HG03066 (cell line): ENCODE data around the gene ZNF777.

Experiments
- ATAC-seq: cut with Tn5 transposase; IDR thresholded peaks from one replicate; pipeline ENCODE4 v1.9.1; 2021; ENCODE audit warnings: low read depth; ENCODE audit not compliant: unreplicated experiment

The ZNF777 gene

DNA sequence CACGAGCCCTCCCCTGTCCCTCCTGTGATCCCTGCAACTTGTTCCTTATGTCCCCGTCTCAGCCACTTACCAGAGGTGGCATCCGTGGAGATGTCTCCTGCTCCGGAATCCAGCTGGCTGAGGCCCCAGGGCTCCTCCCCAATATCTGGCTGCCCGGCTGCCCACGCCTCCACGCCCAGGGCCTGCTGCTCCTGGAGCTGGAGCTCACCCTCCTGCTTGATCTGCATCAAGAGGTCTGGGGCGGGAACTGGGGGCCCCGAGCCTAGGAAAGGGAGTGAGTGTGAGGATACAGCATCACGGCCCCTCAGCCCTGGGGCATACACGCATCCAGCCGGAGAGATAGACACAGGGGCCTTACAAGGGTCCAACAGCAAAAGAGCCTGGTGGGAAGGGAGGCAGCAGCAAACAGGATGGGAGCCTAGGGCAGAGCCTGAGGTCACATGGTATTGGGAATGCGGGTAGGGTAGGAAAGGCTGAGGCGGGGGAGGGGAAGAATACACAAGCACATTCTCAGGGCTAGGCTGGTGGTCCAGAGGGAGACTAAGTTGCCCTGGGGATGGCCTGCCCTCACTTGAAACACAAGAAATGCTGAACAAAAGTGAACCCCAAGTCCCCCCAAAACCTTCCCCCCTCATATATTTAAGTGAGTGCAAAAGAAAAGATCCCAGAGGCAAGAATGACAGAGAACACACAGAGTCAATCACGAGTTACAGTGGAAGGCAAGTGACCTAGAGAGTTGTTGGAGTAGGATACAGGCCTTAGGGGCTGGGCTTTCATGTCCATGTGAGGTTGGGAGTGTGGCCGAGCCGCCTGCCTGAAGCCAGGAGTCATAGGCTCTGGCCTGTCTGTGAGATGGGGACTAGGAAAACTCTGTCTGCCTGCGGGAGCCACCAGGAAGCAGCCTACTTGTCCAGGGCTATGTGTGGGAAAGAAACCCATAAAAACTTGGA, 16.9 kb upstream of the ZNF777 start:
- ATAC-seq = no peak

DNA sequence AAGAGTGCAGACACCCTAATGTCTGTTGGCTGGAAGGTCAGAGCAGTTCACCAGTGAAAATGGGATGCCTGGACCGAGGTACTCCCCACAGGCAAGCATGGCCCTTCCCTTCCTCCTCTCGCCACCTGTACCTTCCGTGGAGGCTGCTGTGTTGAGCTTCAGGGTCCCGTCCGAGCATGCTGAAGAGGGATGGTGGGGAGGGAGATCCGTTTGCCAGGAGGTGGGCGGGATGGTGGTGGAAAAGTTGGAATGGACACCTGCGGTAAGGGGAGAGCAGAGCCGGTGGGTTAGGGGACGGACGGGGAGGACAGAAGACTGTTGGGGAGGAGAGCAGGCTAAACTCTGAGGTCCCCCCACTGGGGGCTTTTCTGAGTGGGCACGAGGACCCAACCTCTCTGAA, 15.9 kb upstream of the ZNF777 start:
- ATAC-seq = no peak

DNA sequence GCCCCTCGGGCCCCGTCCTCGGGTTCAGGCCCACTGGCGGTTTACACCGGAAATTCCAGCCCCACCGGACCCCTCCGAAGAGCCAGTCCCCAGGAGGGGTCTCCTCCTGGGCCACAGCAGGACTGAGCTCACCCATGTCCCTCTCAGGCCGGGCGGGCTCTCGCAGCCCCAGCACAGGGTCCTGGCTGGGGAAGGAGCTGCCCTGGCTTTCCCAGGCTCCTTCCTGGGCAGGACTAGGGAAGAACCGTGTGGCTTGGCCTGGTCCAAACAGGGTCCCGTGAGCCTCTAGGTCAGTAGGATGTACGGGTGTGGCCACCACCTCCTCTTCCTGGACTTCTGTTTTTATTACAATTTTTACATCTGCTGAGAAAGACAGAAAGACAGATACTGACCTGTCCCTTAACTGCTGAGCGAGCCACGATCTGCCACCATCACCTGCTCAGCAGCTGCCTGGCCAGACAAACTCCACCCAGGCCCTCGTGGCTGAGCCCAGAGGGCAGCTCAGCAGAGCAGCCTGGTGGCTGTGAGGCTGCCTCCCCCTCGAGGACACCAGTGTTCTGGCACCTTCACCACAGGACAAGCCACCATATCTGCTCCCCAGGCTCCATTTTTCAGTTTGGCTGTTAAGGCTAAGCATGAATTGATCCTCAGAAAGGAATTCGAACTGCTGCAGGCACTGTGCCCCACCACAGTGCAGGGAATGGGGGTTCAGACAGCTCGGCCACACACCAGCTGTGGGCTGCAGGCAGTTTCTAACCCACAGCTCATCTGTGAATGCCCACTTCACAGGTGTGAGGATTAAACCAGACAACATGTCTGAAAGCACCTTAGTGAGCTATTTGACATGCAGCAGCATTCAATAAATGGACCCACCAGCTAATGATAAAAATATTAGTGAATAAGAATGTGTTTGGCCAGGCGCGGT, 14.5 kb upstream of the ZNF777 start:
- ATAC-seq = no peak

DNA sequence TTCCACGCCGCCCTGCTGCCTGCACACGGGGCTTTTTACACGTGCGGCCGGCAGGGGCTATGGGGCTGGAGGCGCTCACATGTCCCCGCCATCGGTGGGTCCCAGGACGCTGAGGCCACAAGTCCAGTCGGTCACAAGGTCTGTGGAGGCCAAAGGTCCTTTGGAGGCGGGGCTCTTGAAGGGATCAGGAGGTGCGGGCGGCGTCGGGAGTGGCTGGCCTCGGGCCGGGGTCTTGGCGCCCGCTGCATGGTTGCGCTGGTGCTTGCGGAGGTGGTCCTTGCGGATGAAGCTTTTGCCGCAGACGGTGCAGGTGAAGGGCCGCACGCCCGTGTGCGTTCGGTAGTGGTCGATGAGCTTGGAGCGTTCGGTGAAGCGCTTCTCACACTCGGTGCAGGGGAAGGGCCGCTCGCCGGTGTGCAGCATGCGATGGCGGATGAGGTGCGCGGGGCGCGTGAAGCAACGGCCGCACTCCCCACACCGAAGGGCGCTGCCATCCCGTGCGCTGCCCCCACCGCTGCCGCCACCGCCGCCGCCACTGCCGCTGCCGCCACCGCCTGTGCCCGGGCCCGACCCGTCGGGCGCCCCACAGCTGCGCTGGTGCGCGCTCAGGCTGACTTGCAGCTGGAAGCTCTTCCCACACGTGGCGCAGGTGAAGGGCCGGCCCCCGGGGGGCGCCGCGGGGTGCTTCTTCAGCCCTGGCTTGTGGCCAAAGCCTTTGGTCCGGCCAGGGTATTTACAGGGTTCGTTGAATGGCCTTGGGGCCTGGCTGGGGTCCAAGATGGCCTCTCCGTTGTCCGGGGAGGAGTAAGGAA, 13.7 kb upstream of the ZNF777 start:
- ATAC-seq = no peak

DNA sequence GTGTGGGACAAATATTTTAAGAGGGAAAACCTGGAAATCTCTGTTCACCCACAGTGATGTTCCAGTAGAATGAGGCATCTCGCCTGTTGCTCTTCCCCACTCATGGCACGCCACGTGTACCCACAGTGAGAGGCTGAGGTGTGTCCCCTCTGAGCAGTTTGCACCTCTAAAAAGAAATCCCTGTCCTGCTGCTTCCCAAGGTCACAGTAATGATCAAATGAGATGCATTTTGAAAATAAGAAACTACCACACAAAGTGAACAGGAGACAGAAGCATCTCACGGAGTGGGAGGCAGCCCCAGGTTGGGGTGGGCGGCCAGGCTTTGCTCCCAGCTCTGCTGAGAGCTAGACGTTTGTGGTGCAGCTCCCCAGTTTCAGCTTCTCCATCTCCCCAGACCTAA, 12.4 kb upstream of the ZNF777 start:
- ATAC-seq = no peak

DNA sequence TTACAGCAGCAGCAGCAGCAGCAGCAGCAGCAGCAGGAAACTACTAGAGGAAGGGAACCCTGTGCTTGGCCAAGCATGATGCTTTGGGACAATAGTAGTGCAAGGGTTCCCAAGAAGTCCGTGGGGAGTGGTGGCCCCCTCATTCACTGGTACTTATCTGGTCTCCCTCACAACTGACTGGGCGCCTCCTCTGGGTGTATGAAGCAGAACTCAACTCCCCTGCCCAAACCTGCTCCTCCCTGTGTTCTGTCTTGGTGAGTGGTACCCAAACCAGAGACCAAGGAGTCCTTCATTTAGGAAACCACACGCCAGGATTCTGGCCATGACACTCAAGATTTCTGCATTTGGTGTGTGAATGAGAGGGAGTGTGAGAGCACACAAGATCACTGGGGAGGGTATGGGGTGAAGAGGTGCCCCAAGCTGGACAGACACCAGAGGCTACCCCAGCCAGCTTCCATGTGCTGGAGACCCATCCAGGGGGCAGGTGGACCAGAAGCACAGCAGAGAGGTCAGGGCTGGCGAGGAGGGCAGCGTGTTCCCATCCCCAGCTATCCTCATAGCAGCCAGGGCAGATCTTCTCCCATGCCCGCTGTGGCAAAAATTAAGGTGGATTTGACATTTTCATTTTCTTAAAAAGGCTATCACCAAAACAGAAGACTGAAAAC, 10.6 kb upstream of the ZNF777 start:
- no peak for ATAC-seq

DNA sequence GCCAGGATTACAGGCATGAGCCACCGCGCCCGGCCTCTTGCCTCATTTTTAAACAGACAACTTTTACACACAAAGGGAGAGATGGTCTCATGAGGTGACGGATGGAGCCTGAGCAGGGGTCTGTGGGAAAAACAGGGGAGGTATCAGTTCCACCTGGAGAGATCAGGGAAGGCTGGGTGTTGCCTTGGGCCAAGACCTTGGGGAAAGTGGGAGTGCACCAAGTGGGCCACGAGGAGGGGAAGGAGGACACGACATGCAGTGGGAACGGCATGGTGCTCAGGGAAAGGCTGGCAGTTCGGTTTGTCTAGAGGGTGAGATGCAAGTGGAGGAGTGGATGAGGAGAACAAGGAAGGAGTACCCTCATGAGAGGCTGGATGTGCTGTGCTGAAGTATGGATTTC, 8.9 kb upstream of the ZNF777 start:
- no peak for ATAC-seq

DNA sequence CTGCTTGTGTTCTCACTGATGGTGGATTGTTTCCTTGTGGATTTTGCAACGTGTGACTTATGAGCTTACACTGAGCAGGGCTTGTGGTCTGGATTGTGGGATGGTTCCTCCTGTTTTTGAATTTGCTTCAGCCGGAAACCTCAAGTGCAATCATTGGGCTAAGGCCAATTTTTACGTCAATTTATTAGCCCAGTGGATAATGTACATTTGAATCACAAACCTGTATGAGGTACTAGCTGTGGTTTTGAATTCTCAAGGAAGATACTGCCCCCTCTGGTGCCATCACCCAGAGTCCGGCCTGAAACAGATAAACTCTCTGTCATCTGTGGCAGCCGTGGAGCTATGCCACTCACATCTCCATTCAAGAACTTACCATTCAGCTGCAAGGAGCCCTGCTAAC, 7.3 kb upstream of the ZNF777 start:
- ATAC-seq = no peak

DNA sequence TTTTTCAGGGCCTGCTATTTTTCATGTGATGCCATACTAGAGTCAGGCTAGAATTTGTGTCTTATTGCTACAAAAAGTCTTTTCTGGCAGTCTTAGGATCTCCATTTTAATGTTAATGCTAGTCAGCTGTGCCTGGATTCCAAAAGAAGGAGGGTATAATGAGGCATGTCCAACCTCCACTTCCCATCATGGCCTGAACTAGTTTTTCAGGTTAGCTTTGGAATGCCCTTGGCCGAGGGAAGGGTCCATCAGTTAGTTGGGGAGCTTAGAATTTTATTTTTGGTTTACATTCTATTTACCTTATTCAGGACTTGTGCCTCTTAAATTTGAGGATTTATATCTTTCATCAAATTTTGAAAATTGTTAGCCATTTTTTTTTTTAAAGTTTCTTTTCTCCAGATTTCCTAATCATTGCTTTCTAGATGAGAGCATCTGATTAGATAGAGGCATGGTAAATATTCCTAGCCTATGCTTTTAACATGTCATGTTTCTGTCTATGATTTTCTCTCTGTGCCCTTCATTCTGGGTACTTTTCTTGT, 6.5 kb upstream of the ZNF777 start:
- ATAC-seq = no peak

DNA sequence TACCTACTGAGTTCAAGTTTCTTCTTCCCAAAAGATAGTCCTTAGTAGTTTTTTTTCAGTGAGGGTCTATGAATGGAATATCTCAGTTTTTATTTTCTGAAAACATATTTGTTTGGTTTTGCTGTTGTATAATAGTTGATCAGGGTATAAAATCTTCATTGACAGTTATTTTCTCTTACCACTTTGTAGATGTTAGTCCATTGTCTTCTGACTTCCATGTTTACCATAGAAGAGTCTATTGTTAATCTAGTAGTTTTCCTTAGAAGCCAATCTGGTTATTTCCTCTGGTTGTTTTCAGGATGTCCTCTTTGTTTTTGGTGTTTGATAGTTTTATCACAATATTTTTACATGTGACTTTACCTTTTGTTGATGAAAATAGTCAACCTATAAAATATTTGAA, 5.5 kb upstream of the ZNF777 start:
- no peak for ATAC-seq

DNA sequence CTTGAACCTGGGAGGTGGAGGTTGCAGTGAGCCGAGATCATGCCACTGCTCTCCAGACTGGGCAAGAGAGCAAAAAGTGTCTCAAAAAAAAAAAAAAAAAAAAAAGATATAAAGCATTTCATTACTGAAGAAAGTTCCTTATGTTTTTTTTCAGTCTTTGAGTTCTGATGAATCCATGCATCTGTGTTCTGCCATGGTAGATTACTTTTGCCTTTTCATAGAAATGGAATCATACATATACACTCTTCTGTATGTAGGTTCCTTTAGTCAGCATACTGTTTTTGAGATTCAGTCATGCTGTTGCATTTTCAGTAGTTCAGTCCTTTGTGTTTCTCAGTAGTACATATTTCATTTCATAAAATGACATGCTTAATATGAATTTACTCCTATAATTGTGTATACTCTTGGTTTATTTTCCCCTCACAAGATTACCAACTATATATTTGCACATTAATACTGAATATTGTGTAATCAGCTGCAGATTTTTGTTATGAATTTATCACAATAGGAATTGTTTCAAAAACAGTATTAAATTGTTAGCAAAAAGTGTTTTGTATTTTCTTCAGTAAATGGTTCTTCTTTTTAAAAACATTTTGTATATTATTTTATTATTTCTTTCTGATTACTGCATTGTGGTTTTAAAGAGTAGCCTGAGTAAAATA, 2.8 kb upstream of the ZNF777 start:
- ATAC-seq = no peak

DNA sequence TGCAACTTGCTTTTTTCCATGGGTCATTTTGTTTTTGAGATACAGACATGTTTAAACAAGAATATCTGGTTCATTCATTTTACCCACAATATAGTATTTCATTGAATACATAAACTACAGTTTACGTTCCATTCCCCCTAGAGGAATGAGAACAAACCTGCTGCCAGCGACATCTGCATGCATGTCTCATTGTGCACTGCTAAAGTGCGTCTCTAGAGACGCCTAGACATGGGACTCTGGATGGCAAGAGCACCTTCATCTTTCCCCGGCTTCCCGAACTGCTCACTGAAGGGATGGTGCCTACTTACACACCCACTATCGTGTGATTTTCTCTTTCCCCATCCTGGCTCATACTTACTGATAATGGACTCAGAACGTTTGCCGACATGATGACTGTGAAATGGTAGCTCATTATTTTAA, 1.2 kb upstream of the ZNF777 start:
- no peak for ATAC-seq

DNA sequence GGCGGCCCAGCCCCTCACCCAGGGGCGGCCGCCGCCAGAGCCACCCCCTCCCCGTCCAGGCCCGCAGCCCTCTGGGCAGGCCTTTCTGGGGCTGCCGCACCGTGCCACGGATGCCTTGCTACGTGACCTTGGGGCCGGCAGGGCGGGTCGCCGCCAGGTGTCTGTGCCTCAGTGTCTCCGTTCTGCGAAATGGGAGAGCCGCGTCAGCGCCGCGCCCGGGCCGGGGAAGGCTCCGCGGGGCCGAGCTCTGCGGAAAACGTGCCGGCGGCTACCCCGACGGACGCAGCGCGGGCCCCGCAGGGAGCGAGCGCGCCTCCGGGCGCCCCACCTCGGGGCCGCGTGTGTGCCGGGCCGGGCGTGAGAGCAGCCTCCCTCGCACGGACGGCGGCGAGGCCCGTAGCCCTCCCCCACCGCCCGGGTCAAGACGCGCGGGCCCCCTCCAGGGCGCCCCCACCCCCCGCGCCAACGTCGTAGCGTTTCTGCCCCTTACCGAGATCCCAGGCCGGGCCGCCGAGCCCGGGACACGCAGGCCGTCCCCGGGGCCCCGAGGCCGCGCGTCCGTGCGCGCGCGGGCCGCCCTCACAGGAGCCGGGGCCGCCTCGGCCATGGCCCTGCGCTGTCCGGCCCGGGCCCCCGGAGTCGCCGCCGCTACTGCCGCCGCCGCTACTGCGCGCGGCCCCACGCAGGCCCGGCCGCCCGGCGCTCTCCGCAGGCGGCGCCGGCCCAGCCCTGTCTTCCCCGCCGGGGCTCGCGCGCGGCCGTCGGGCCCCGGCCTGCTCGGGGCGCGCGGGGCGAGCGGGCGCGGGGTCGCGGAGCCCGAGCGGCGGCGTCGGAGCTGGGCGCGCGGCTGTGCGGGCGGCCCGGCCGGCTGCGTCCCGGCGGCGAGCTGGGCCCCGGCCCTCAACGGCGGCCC, 1.1 kb downstream of the ZNF777 start:
- peak; percentile 32 for ATAC-seq

DNA sequence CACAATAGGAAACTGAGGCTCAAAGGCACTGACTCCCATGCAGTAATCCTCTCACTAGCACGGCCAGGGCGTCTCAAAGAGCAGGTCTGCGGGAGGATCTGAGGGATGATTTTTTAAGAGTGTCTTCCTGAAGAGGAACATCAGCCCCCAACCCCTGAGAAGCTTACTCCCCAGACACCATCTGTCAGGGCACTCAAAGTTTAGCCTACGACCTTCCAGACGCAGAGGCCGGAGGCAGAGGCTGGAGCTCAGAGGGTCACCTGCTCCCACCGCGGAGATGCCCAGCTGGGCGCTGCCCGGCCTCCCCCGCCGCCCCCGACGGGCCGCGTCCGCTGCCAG, 1.7 kb downstream of the ZNF777 start:
- ATAC-seq = no peak

DNA sequence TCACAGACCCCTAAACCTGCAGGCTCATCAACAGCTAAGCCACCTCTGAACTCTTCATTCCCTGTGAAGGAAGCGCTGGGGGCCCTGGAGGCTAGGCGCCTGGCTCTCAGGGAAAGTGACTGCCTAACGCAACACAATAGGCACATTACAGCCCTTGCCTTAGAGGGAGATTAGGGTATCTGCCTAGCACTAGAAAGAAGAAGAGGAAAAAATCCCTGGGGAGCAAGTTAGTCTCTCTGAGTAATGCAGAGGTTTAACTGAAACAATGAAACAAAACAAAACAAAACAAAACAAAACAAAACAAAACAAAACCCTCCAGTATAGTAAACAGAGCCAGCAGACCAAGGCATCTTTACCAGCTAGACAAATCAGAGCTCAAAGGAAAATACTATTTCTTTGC, 2.6 kb downstream of the ZNF777 start:
- ATAC-seq = no peak

DNA sequence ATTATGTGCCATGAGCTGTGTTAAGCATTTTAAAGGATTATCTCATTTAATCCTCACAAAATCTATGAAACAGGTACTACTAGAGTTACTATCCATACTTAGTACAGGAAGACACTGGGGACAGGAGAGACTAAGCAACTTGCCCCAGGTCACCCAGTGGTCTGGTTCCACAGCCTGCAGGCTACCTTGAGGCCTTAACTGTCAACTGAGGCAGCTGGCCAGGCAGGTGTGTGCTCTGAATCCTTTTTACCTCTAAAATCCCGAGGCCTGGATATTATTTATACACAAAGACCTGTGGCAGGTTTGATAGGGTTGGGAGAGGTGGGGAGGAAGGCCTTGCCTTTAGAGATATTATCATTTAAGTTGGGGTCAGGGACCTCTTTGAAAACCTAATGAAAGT, 3.1 kb downstream of the ZNF777 start:
- ATAC-seq = no peak

DNA sequence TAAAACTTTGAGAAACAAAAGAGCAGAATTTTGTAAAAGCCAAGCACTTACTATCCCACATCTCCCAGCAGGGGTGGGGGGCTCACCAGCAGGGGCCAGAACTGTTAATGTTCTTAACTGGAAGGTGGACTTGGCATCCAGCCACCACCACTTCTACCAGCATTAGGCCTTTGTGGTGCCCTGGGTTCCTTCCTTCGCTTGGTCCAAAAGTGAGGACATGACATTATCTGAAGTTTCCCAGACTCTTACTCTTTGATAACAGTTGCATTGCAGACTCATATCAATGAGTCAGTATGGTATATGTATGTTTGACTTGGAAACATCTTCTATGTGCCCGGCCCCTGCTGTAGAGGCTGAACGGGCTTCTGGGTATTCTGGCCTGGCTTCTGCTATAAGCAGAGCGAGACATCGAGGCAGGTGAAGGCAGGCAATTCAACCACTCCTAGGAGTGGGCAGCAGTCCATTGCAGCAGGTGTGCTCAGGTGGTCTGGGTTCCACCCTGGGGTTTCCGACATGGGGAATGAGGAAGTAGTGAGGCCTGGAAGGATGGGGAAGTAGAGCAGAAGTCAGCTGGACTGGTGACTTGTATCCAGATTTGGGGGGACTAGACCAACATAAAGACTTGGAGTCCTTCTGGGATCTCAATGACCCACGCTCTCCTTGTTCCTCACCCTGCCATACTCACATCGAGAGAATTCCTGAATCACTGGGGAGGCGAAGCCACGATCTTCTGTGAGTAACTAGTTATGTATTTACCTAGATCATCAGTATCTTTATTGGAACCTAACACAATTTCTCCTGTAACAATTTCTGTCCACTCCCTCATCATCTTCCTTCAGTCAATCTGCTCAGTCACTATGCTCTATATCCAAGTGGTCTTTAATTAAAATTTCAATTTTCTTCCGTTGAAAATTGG, 4.1 kb downstream of the ZNF777 start:
- ATAC-seq = no peak
